Liver (tissue), 9 donors: Measurements from ENCODE around the gene SLC66A2. TPM values are rescaled to one million over a fixed set of nuclear protein-coding genes. Genes with fewer than 3 reads are reported as not detected.

ENCODE experiments used
- DNase-seq: peaks from one replicate; pipeline ENCODE4 v3.0.0-alpha.2; 2017; ENCODE audit warnings: low spot score
- H3K27ac ChIP-seq, 2 donors: one replicate each; pipeline ENCODE4 v1.7.0; 2013; ENCODE audit warnings: inconsistent platforms in 2 of 2, low read length in 2 of 2, control low read depth in 1 of 2, low read depth in 1 of 2, mild to moderate bottlenecking in 1 of 2
- H3K27me3 ChIP-seq, 4 donors: one replicate each; pipeline versions ENCODE4 v1.6.1 to v1.7.0; 2013; ENCODE audit warnings: low read length in 3 of 4, inconsistent platforms in 1 of 4, mild to moderate bottlenecking in 1 of 4, moderate library complexity in 1 of 4; ENCODE audit not compliant: control insufficient read depth in 4 of 4, insufficient read depth in 4 of 4
- H3K36me3 ChIP-seq, 4 donors: one replicate each; pipeline versions ENCODE4 v1.6.1 to v1.7.0; 2013; ENCODE audit warnings: low read length in 3 of 4, mild to moderate bottlenecking in 3 of 4, low read depth in 1 of 4, moderate library complexity in 1 of 4; ENCODE audit not compliant: control insufficient read depth in 4 of 4, insufficient read depth in 3 of 4
- H3K4me1 ChIP-seq, 4 donors: one replicate each; pipeline versions ENCODE4 v1.6.1 to v1.7.0; 2013; ENCODE audit warnings: low read length in 3 of 4, mild to moderate bottlenecking in 3 of 4, moderate library complexity in 1 of 4; ENCODE audit not compliant: control insufficient read depth in 4 of 4, insufficient read depth in 4 of 4
- H3K4me3 ChIP-seq, 3 donors: one replicate each; pipeline versions ENCODE4 v1.6.1 to v1.7.0; 2013; ENCODE audit warnings: low read length in 3 of 3, control low read depth in 1 of 3, low read depth in 1 of 3, mild to moderate bottlenecking in 1 of 3
- H3K9ac ChIP-seq, 2 donors: one replicate each; pipeline ENCODE4 v1.7.0; 2013; ENCODE audit warnings: low read length in 2 of 2, mild to moderate bottlenecking in 2 of 2, moderate library complexity in 2 of 2, control low read depth in 1 of 2, low read depth in 1 of 2
- H3K9me3 ChIP-seq, 4 donors: one replicate each; pipeline versions ENCODE4 v1.6.1 to v1.7.0; 2013; ENCODE audit warnings: low read length in 3 of 4; ENCODE audit not compliant: control insufficient read depth in 4 of 4
- EGR1 ChIP-seq, 2 donors: IDR thresholded peaks; 2 replicates each; pipeline ENCODE4 v1.6.1; 2016 to 2018; ENCODE audit warnings: antibody characterized with exemption in 2 of 2, low read depth in 2 of 2
- FOXA1 ChIP-seq: IDR thresholded peaks from 2 replicates; pipeline ENCODE4 v1.6.1; 2016; ENCODE audit warnings: antibody characterized with exemption
- FOXA2 ChIP-seq: IDR thresholded peaks from 2 replicates; pipeline ENCODE4 v1.6.1; 2016; ENCODE audit warnings: antibody characterized with exemption
- GABPA ChIP-seq, 2 donors: IDR thresholded peaks in 1 of 2; conservative IDR thresholded peaks in 1 of 2; 2 replicates each; pipeline ENCODE4 v1.6.1; 2016; ENCODE audit warnings: antibody characterized with exemption in 2 of 2, mild to moderate bottlenecking in 1 of 2, moderate library complexity in 1 of 2
- HNF4A ChIP-seq, 2 donors: conservative IDR thresholded peaks; 2 replicates each; pipeline ENCODE4 v1.6.1; 2016; ENCODE audit warnings: antibody characterized with exemption in 2 of 2, mild to moderate bottlenecking in 2 of 2
- HNF4G ChIP-seq: IDR thresholded peaks from 2 replicates; pipeline ENCODE4 v1.6.1; 2016; ENCODE audit warnings: antibody characterized with exemption
- JUND ChIP-seq, 2 donors: IDR thresholded peaks; 2 replicates each; pipeline ENCODE4 v1.6.1; 2016; ENCODE audit warnings: antibody characterized with exemption in 2 of 2
- NR2F2 ChIP-seq: IDR thresholded peaks from 2 replicates; pipeline ENCODE4 v1.6.1; 2016; ENCODE audit warnings: antibody characterized with exemption
- RAD21 ChIP-seq, 2 donors: IDR thresholded peaks; 2 replicates each; pipeline ENCODE4 v1.6.1; 2016; ENCODE audit warnings: antibody characterized with exemption in 2 of 2, mild to moderate bottlenecking in 2 of 2
- RXRA ChIP-seq, 2 donors: IDR thresholded peaks; 2 replicates each; pipeline ENCODE4 v1.6.1; 2017 to 2018; ENCODE audit warnings: antibody characterized with exemption in 2 of 2, mild to moderate bottlenecking in 1 of 2
- SP1 ChIP-seq: IDR thresholded peaks from 2 replicates; pipeline ENCODE4 v1.6.1; 2018; ENCODE audit warnings: antibody characterized with exemption, mild to moderate bottlenecking
- TAF1 ChIP-seq: conservative IDR thresholded peaks from 2 replicates; pipeline ENCODE4 v1.6.1; 2016; ENCODE audit warnings: antibody characterized with exemption, mild to moderate bottlenecking
- YY1 ChIP-seq: IDR thresholded peaks from 2 replicates; pipeline ENCODE4 v1.6.1; 2016; ENCODE audit warnings: antibody characterized with exemption, mild to moderate bottlenecking
- WGBS: extraction: QIAGEN DNeasy Blood & Tissue Kit; methylation state at CpG from one replicate; pipeline ENCODE4 v1.1.7; 2013; 5-methylcytosine and 5-hydroxymethylcytosine counted together
- polyA plus RNA-seq, 2 donors: library from polyadenylated mRNA; stranded (reverse) in 1 of 2; unstranded in 1 of 2; fragments of 200-250 nt in 1 of 2; fragments of >200 nt in 1 of 2; fragmentation: Nextera tagmentation in 1 of 2; extraction: Ambion mirVana in 1 of 2; gene quantifications; one replicate each; pipeline versions ENCODE4 v1.2.1 to v1.2.3, GENCODE V29; 2013 to 2015
- total RNA-seq, 2 donors: library from RNA; depleted of rRNA; stranded (reverse); fragments of >200 nt; gene quantifications; one replicate each; pipeline ENCODE4 v1.2.3, GENCODE V29; 2014
- TF ChIP-seq, protein P1 (sequence below): IDR thresholded peaks from 2 replicates; pipeline ENCODE4 v1.6.1; 2016; ENCODE audit warnings: antibody characterized with exemption, mild to moderate bottlenecking
- TF ChIP-seq, protein P2 (sequence below): IDR thresholded peaks from 2 replicates; pipeline ENCODE4 v1.6.1; 2016; ENCODE audit warnings: antibody characterized with exemption
- TF ChIP-seq, protein P3 (sequence below): IDR thresholded peaks from 2 replicates; pipeline ENCODE4 v1.6.1; 2016; ENCODE audit warnings: antibody characterized with exemption
- TF ChIP-seq, protein P4 (sequence below): fragments of 150-350 bp; IDR thresholded peaks from 2 replicates; pipeline ENCODE4 v1.5.1; 2017; ENCODE audit warnings: improper control_type of control experiment, low read depth, low read length; ENCODE audit not compliant: missing input control
- donor health status: healthy.
- donor health status: healthy.
- donor health status: healthy.
- donor health status: healthy.
- donor health status: healthy.

SLC66A2 gene
- total and polyA plus RNA-seq, 4 donors = 47.8 to 107 (median 67.9) TPM

DNA sequence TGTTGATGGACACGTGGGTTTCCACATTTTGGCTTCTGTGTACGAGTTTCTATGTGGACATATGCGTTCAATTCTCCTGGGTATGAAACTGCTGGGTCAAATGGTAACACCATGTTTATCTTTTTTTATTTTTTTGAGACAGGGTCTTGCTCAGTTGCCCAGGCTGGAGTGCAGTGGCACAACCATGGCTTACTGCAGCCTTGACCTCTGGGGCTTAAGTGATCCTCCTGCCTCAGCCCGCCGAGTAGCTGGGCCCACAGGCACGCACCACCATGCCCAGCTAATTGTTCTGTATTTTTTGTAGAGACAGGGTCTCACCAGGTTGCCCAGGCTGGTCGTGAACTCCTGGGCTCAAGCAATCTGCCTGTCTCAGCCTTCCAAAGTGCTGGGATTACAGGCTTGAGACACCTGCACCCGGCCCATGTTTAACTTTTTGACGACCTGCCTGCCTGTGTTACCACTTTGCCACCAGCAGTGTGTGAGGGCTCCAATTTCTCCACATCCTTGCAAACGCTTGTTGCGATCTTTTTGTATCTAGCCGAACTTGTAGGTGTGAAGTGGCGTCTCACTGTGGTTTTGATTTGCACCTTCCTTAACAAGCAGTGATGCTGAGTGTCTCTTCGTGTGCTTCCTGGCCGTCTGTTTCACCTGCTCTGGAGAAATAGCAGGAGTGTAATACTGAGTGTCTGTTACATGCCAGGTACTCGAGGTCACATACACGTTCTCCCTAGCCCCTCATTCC lies 19.9 kb upstream of the SLC66A2 start (continued):
- no peak for TF ChIP-seq HNF4A (conservative IDR thresholded peaks at IDR 0.05)

DNA sequence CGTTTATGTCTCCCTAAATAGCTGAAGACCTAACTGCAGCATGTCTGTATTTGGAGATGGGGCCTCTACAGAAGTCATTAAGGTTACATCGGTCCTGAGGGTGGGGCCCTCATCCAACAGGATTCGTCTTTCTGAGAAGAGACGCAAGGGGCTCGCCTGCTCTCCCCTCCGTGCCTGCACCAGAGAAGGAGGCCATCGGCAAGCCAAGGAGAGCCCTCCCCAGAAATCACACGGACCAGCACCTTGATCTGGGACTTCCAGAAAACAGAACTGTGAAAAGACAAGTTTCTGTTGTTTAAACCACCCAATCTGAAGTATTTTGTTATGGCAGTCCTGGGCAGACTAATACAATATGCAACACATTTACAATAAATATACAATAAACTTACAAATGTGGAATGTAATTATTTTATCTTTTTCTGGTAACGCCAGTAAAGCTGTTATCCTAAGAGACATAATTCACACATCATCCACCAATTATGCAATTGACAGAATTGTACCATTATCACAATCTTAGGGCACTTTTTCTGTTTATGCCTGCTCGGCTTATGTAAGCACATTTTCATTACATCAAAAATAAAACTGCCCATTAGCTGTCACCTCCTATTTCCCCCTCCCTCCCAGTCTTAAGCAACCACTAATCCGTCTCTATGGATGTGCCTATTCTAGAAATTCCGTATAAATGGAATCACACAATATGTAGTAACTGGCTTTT lies 19.1 kb upstream of the SLC66A2 start:
- DNase-seq = no peak
- Histone ChIP-seq H3K27ac (no peak overlapping the region), H3K27me3 (no peaks in the 10 kb centered on the region), H3K4me1 (peaks cover under 1 to 5% (median 2%) of the 10 kb centered on the region in 4 donors), H3K9ac (no peak overlapping the region), H3K4me3 (no peak overlapping the region), H3K36me3 (peaks cover 8 to 44% (median 23%) of the 10 kb centered on the region in 4 donors), H3K9me3 (no peaks in the 10 kb centered on the region)
- WGBS = 91% methylated on average over 12 of the region's 12 CpGs
- TF ChIP-seq HNF4A (conservative IDR thresholded peaks at IDR 0.05) = no peak
- TF ChIP-seq YY1 = no peak
- TF ChIP-seq EGR1 (IDR thresholded peaks at IDR 0.05; ENCODE audit: low read depth in 2 of 2) = no peak
- TF ChIP-seq GABPA (IDR thresholded peaks at IDR 0.05 in 1 of 2, conservative IDR thresholded peaks at IDR 0.05 in 1 of 2) = no peak
- TF ChIP-seq, protein P1, sequence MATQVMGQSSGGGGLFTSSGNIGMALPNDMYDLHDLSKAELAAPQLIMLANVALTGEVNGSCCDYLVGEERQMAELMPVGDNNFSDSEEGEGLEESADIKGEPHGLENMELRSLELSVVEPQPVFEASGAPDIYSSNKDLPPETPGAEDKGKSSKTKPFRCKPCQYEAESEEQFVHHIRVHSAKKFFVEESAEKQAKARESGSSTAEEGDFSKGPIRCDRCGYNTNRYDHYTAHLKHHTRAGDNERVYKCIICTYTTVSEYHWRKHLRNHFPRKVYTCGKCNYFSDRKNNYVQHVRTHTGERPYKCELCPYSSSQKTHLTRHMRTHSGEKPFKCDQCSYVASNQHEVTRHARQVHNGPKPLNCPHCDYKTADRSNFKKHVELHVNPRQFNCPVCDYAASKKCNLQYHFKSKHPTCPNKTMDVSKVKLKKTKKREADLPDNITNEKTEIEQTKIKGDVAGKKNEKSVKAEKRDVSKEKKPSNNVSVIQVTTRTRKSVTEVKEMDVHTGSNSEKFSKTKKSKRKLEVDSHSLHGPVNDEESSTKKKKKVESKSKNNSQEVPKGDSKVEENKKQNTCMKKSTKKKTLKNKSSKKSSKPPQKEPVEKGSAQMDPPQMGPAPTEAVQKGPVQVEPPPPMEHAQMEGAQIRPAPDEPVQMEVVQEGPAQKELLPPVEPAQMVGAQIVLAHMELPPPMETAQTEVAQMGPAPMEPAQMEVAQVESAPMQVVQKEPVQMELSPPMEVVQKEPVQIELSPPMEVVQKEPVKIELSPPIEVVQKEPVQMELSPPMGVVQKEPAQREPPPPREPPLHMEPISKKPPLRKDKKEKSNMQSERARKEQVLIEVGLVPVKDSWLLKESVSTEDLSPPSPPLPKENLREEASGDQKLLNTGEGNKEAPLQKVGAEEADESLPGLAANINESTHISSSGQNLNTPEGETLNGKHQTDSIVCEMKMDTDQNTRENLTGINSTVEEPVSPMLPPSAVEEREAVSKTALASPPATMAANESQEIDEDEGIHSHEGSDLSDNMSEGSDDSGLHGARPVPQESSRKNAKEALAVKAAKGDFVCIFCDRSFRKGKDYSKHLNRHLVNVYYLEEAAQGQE = no peak
- TF ChIP-seq, protein P2, sequence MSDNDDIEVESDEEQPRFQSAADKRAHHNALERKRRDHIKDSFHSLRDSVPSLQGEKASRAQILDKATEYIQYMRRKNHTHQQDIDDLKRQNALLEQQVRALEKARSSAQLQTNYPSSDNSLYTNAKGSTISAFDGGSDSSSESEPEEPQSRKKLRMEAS = no peak
- TF ChIP-seq JUND (IDR thresholded peaks at IDR 0.05) = no peak
- TF ChIP-seq FOXA1 = no peak
- TF ChIP-seq NR2F2 = no peak
- no peak for TF ChIP-seq FOXA2
- no peak for TF ChIP-seq SP1
- TF ChIP-seq HNF4G = no peak

DNA sequence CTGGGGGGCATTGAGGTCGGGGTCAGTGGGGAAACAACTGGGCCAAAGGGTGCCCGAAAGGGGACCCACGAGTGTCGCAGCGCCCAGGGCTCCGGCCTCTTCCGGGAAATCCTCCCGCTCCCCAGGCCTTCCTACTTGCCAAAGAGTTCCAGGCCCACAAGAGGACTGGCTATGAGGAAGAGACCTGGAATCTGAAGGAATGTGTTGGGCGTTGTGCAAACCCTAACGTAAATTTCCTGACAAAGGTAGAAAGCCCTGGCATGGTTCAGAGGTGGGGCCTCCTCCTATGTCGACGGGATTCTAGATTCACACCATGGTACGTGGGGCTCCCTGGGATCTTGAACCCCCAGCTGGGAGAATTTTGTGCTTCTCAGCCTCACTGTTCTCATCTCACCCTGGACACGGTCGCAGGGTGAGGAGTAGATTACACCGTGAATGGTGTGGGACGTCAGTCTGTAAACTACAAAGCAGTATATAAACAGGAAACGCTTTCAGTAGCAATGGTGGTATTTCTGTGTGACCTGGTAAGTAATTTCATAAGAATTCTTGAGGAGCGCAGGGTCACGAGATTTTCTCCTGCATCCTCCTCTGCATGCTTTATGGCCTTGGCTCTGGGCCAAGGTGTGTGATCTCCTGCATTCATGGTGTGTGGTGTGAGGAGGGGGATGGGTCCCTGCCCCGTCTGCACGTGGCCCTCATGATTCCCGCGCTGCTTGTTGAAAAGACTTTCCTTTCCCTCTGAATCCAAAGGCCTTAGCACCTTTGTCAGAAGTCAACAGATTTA lies 13.9 kb upstream of the SLC66A2 start:
- Histone ChIP-seq H3K4me3 (peak overlapping the region; percentile 71 to 93 (median 91)), H3K9me3 (no peaks in the 10 kb centered on the region), H3K36me3 (peaks cover 1 to 14% (median 6%) of the 10 kb centered on the region in 4 donors), H3K27me3 (no peaks in the 10 kb centered on the region), H3K4me1 (peaks cover 6 to 15% (median 10%) of the 10 kb centered on the region in 4 donors), H3K9ac (peak overlapping the region; percentile 20 to 73), H3K27ac (peak overlapping the region; percentile 86 to 87)
- 6% methylated on average over 24 of the region's 24 CpGs for WGBS
- no peak for DNase-seq
- TF ChIP-seq FOXA2 = no peak
- no peak for TF ChIP-seq EGR1 (IDR thresholded peaks at IDR 0.05; ENCODE audit: low read depth in 2 of 2)
- TF ChIP-seq FOXA1 = no peak
- no peak for TF ChIP-seq HNF4A (conservative IDR thresholded peaks at IDR 0.05)
- no peak for TF ChIP-seq SP1
- TF ChIP-seq, protein P3, sequence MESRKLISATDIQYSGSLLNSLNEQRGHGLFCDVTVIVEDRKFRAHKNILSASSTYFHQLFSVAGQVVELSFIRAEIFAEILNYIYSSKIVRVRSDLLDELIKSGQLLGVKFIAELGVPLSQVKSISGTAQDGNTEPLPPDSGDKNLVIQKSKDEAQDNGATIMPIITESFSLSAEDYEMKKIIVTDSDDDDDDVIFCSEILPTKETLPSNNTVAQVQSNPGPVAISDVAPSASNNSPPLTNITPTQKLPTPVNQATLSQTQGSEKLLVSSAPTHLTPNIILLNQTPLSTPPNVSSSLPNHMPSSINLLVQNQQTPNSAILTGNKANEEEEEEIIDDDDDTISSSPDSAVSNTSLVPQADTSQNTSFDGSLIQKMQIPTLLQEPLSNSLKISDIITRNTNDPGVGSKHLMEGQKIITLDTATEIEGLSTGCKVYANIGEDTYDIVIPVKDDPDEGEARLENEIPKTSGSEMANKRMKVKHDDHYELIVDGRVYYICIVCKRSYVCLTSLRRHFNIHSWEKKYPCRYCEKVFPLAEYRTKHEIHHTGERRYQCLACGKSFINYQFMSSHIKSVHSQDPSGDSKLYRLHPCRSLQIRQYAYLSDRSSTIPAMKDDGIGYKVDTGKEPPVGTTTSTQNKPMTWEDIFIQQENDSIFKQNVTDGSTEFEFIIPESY = no peak
- peak; percentile 11 for TF ChIP-seq NR2F2
- TF ChIP-seq JUND (IDR thresholded peaks at IDR 0.05) = no peak
- peak; percentile 12 to 45 for TF ChIP-seq RXRA (IDR thresholded peaks at IDR 0.05)
- TF ChIP-seq, protein P4, sequence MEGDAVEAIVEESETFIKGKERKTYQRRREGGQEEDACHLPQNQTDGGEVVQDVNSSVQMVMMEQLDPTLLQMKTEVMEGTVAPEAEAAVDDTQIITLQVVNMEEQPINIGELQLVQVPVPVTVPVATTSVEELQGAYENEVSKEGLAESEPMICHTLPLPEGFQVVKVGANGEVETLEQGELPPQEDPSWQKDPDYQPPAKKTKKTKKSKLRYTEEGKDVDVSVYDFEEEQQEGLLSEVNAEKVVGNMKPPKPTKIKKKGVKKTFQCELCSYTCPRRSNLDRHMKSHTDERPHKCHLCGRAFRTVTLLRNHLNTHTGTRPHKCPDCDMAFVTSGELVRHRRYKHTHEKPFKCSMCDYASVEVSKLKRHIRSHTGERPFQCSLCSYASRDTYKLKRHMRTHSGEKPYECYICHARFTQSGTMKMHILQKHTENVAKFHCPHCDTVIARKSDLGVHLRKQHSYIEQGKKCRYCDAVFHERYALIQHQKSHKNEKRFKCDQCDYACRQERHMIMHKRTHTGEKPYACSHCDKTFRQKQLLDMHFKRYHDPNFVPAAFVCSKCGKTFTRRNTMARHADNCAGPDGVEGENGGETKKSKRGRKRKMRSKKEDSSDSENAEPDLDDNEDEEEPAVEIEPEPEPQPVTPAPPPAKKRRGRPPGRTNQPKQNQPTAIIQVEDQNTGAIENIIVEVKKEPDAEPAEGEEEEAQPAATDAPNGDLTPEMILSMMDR = no peak
- TF ChIP-seq, protein P2 = peak; percentile 15
- peak; percentile 51 to 57 for TF ChIP-seq GABPA (IDR thresholded peaks at IDR 0.05 in 1 of 2, conservative IDR thresholded peaks at IDR 0.05 in 1 of 2)
- no peak for TF ChIP-seq TAF1
- peak in 1 of 2 donors; percentile 15 for TF ChIP-seq RAD21 (IDR thresholded peaks at IDR 0.05)
- TF ChIP-seq HNF4G = no peak
